ENCODE measurements around the gene WWP2.
"Not testable (repeated sequence)": the region's sequence is repeated elsewhere in the genome, so short reads cannot be mapped to it uniquely, and the experiment has no call there.

WWP2 gene

GRCh38 chr16:69943241-69944036 is 181.3 kb downstream of the WWP2 start:
- DNase-seq (ENCODE audit: low read depth in 2 of 2) = not testable (repeated sequence)

- not testable (repeated sequence) for DNase-seq (ENCODE audit: low read depth in 2 of 2)
Measured at GRCh38 chr16:69950411-69950810, 188.3 kb downstream of the WWP2 start.

- not testable (repeated sequence) for DNase-seq (ENCODE audit: low read depth in 2 of 2)
Measured at GRCh38 chr16:69951017-69951671, 189.0 kb downstream of the WWP2 start, which contains the start of gene CLEC18A. CLEC18A (plus strand) TSS chr16:69951334; CDS start chr16:69951367, 33 bp downstream.

- DNase-seq (ENCODE audit: low read depth in 2 of 2) = not testable (repeated sequence)
Measured at GRCh38 chr16:69951672-69952031, 189.5 kb downstream of the WWP2 start.

- not testable (repeated sequence) for DNase-seq (ENCODE audit: low read depth in 2 of 2)
Measured at GRCh38 chr16:69952116-69952515, 190.0 kb downstream of the WWP2 start.

GRCh38 chr16:69952572-69953355 is 190.6 kb downstream of the WWP2 start:
- DNase-seq (ENCODE audit: low read depth in 2 of 2) = not testable (repeated sequence)

- not testable (repeated sequence) for DNase-seq (ENCODE audit: low read depth in 2 of 2)
Measured at GRCh38 chr16:69954241-69954640, 192.1 kb downstream of the WWP2 start.

- not testable (repeated sequence) for DNase-seq (ENCODE audit: low read depth in 2 of 2)
Measured at GRCh38 chr16:69963312-69963711, 201.2 kb downstream of the WWP2 start.

GRCh38 chr16:69964960-69965660 is 203.0 kb downstream of the WWP2 start:
- not testable (repeated sequence) for DNase-seq (ENCODE audit: low read depth in 2 of 2)

GRCh38 chr16:69965661-69966054 is 203.5 kb downstream of the WWP2 start:
- not testable (repeated sequence) for DNase-seq (ENCODE audit: low read depth in 2 of 2)

- DNase-seq (ENCODE audit: low read depth in 2 of 2) = not testable (repeated sequence)
Measured at GRCh38 chr16:69967688-69968087, 205.6 kb downstream of the WWP2 start.

- DNase-seq (ENCODE audit: low read depth in 2 of 2) = not testable (repeated sequence)
Measured at GRCh38 chr16:69968125-69968524, 206.0 kb downstream of the WWP2 start.

GRCh38 chr16:69969657-69970056 is 207.5 kb downstream of the WWP2 start:
- DNase-seq (ENCODE audit: low read depth in 2 of 2) = not testable (repeated sequence)

GRCh38 chr16:69972120-69972519 is 210.0 kb downstream of the WWP2 start:
- not testable (repeated sequence) for DNase-seq (ENCODE audit: low read depth in 2 of 2)

GRCh38 chr16:69972935-69973334 is 210.8 kb downstream of the WWP2 start:
- not testable (repeated sequence) for DNase-seq (ENCODE audit: low read depth in 2 of 2)

- not testable (repeated sequence) for DNase-seq (ENCODE audit: low read depth in 2 of 2)
Measured at GRCh38 chr16:69985196-69985595, 223.1 kb downstream of the WWP2 start.

All from stimulated activated CD4-positive, alpha-beta T cell treated with anti-CD3 and anti-CD28 coated beads, Interleukin-1b, Interleukin-23, amount 100 ng/mL, for 1 hour (primary cell).